ENCODE results near the gene POLA1.

Gene POLA1

DNA sequence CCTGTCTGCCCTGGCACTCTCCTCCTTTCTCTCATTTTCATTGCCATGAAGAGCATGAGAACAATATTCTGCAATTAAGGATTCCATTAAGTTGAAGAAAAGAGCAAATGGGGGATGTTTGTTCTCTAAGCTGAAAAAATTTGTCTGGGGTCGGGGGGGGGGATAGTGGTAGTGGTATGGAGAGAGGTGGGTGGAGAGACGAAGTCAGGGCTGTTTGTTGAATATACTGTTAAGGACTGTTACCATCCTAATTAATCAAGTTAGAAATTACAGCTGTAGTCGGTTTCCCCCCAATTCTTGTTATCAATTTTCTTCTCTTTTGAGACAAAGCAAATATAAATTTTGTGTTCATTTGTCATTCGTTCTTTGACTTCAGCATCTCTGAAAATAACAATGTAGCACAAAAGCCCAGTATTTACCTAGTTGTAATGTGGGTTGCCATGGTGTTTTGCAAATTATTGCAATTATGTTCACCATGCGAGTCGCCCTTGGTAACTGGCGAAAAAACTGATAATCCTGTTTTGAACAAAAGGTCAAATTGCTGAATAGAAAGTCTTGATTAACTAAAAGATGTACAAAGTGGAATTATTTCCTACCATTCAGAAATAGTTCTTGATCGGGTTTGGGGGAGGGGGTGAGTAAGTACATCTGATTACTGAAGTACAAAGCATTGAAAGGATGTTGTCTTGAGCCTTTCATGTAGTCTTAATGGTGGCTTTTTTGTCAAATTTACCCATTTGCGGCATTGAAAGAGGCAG lies 183.0 kb downstream of the POLA1 start:
- DNase-seq (ENCODE audit: low read depth): no peak

GRCh38 chrX:24877288-24877664 lies 183.6 kb downstream of the POLA1 start:
- DNase-seq (ENCODE audit: low read depth): no peak

GRCh38 chrX:24877854-24878650 lies 184.3 kb downstream of the POLA1 start:
- DNase-seq (ENCODE audit: low read depth): no peak

GRCh38 chrX:24879679-24880078 lies 186.0 kb downstream of the POLA1 start:
- DNase-seq (ENCODE audit: low read depth): no peak

- no peak for DNase-seq (ENCODE audit: low read depth)
Observed at GRCh38 chrX:24886916-24887315, 193.2 kb downstream of the POLA1 start.

DNA sequence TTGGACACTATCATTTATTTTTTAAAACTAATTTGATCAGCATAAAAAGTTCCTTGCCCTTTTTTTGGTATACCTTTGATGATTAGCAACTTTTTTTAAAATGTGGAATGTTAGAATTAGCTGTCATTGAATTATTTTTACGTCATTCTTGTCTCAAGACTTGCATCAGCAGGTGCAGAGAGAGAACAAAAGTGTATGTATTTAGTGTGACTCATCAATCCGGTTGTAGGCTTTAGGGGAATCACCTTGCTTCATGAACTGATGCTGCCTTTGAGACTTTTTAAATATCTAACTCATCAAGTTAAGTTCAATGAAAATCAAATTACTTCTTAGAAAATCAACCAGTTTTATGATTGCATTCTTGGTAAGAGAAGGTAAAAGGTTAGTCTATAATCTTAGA lies 197.0 kb downstream of the POLA1 start:
- no peak for DNase-seq (ENCODE audit: low read depth)

- DNase-seq (ENCODE audit: low read depth): no peak
Observed at GRCh38 chrX:24899391-24899790, 205.7 kb downstream of the POLA1 start.

- no peak for DNase-seq (ENCODE audit: low read depth)
Observed at GRCh38 chrX:24900234-24900633, 206.5 kb downstream of the POLA1 start.

GRCh38 chrX:24902806-24903205 lies 209.1 kb downstream of the POLA1 start:
- peak; percentile 47 for DNase-seq (ENCODE audit: low read depth)

- no peak for DNase-seq (ENCODE audit: low read depth)
Observed at GRCh38 chrX:24918715-24919114, 225.0 kb downstream of the POLA1 start.

- DNase-seq (ENCODE audit: low read depth): no peak
Observed at GRCh38 chrX:24920769-24921168, 227.1 kb downstream of the POLA1 start.

DNA sequence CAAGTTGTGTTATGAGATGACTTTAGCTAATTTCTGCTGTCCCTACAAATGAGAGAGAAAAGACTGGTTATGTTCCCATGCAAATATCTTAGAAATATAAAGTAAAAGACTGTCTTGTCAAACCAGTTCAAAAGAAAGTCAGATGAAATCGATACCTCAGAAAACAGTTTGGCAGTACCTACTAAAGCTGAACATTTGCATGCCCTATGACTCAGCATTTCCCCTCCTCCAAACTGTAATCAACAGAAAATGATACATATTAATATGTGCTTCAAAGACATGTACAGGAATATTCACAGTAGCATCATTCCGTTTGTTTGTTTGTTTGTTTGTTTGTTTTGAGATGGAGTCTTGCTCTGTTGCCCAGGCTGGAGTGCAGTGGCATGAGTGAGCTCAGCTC lies 231.7 kb downstream of the POLA1 start:
- DNase-seq (ENCODE audit: low read depth): no peak

DNA sequence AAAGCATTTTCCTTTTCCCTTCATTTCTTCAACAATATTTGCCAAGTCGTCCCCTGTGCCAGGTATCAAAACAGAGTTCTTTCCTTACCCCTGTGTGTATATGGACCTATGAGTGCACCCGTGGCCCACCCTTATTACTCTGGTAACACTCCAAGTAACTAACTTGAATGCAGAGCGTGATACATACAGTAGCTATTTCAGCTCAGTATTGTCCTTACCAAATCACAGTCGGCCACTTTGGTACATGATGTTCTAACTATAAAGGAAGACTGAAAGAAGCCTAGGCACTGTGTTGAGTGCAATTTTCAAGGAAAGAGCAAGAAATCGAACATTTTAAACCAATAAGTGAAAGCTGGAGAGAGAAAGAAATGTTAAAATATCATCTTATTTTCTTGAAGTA lies 233.7 kb downstream of the POLA1 start:
- DNase-seq (ENCODE audit: low read depth): no peak

DNA sequence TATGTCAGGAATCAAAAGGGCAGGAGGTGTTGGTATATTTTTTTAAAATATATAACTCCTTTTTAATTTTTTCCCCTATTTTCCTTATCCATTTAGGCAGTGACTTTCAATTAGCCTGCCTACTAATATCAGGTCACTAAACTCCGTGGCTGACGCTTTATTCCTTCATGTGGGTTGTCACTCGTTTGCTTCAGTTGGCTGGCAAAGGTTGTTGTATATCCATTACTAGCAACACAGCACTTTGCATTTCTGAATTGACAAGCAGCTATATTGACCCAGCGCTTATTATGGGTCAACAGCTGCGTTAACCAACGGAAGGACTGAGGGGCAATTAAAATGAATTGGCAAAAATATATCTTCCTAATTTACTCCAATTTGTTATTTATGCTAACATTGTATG lies 234.4 kb downstream of the POLA1 start:
- no peak for DNase-seq (ENCODE audit: low read depth)

DNA sequence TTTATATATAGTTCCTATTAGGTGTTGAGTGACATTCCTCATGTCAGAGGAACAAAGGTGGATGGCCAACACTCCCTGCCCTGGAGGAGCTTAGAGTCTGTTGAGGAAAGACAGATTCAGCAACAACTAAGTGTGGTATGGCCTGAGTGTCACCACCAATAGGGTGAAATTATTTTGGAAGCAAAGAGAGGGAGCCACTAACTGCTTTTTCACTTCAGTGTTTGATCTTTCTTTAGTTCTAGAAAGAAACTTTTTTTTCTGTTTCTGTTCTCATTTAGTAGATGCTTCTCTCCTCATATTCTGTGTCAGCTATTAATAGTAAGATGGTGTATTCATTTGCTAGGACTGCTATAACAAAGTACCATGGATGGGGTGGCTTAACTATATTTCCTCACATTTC lies 240.6 kb downstream of the POLA1 start:
- no peak for DNase-seq (ENCODE audit: low read depth)

- DNase-seq (ENCODE audit: low read depth): no peak
Observed at GRCh38 chrX:24945009-24945408, 251.3 kb downstream of the POLA1 start.

DNA sequence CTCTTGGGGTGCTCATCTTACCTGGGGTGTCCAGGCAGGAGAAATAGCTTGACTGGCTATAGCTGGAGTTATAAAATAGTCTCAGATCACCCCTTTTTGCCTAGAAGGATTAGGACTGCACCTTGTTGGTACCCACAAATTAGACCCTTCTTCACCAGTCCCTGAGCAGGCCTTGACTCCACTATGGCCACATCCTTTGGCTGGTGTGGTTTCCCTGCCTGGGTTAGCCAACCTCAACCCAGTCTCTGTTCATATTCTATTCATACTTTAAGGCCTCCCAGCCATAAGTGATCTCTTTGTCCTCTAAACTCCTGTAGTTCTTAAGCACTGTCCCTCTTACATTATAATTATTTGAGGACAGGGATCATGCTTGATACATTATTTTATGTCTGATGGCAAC lies 252.7 kb downstream of the POLA1 start:
- no peak for DNase-seq (ENCODE audit: low read depth)

DNA sequence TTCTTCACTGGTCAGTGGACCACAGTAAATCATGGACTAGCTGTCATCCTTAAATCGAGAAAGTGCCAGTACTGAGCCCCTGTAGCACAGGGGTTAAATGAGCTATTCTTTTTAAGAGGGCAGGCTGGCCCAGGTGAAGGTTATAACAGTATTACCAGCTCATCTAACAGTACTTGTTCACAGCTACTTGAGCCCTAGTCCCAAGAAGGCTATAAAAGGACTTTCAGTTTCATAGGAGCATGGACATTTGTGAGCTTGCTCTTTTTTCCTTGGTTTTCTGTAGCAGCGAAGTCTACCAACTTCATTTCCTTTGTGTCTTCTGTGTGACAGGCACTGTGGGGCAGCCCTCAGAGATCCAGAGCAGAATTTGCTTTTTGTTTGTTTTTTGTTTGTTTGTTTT lies 261.0 kb downstream of the POLA1 start:
- DNase-seq (ENCODE audit: low read depth): no peak

GRCh38 chrX:24955372-24955930 lies 261.7 kb downstream of the POLA1 start:
- DNase-seq (ENCODE audit: low read depth): no peak

- DNase-seq (ENCODE audit: low read depth): no peak
Observed at GRCh38 chrX:24956828-24957227, 263.1 kb downstream of the POLA1 start.

DNA sequence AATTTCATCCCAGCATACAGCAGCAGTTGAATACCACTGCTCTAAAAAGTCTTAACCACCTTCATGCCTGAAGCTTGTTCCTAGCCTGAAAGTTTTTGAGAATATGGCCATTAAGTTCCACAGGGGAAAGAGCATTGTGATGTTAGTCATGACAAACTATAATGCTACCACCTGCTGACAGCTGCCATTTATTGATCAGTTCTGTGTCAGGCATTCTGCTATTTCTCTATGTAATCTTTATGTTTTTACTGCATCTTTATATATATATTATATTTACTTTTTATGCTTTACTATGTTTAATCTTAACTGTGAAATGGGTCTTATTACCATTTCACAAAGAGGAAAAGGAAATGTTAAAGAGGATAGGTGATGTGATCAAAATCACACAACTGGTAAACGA lies 268.1 kb downstream of the POLA1 start:
- DNase-seq (ENCODE audit: low read depth): no peak

DNA sequence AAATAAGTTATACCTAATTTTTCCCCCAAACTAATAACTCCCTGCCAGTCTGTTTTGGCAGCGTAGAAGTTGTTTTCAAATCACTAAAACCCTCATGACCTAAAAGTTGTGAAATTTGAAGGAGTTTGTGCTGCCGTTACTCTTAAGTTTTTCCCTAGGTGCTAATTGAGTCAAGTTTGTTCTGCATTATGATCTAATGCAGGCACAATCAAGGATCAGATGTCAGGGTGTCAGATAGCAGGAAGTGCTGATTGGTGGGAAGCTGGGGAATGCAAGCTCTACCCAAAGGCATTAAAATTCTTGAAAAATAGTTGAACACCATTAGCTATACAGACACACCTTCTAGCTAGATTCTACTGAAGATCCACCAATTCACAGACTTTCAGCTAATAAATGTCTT lies 270.1 kb downstream of the POLA1 start:
- DNase-seq (ENCODE audit: low read depth): no peak

- no peak for DNase-seq (ENCODE audit: low read depth)
Observed at GRCh38 chrX:24965372-24965771, 271.7 kb downstream of the POLA1 start.
